ENCODE results near the gene FANK1.
"Not testable (repeated sequence)": the region's sequence is repeated elsewhere in the genome, so short reads cannot be mapped to it uniquely, and the experiment has no call there.

Gene FANK1

DNA sequence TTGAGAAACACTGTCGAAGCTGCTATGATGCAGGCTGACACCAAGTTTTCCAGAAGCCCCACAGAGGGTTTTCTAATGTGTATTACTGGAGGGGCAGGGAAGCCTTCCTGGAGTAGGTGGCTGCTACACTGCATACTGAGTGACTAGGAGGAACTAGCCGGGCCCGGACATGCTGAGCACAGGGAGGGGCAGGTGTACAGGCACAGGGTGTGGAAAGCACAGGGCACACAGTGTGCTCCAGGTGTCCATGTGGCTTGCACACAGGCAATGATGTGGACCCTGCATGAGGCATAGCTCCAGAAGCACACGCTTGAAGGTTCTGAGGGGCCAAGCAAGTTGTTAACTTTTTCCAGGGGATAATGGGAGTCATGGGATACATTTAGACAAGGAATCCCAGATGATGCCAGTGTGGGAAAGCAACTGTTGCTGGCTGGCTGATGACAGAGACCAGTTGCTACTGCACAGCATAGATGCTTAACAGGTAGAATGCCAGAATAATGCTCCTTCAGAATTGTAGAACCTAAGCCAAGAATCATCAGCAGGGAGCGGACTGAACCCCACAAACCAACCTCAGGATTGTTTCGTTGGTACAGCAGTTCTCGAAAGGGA, 29.8 kb upstream of the FANK1 start:
- no peaks in the 10 kb centered on the region for H3K4me1 ChIP-seq (ENCODE audit: control insufficient read depth, insufficient read depth, low read length)
- H3K9ac ChIP-seq (ENCODE audit: low read length): no peak overlapping the region
- no peaks in the 10 kb centered on the region for H3K9me3 ChIP-seq (ENCODE audit: control insufficient read depth, insufficient read depth, low read depth, low read length)
- no peak overlapping the region for H3K4me3 ChIP-seq (ENCODE audit: low read depth, low read length)
- peaks cover 19% of the 10 kb centered on the region for H3K36me3 ChIP-seq (ENCODE audit: control insufficient read depth, insufficient read depth, low read length)
- no peaks in the 10 kb centered on the region for H3K27me3 ChIP-seq (ENCODE audit: control insufficient read depth, insufficient read depth, low read length)
- no peak overlapping the region for H3K27ac ChIP-seq (ENCODE audit: low read depth, low read length)

DNA sequence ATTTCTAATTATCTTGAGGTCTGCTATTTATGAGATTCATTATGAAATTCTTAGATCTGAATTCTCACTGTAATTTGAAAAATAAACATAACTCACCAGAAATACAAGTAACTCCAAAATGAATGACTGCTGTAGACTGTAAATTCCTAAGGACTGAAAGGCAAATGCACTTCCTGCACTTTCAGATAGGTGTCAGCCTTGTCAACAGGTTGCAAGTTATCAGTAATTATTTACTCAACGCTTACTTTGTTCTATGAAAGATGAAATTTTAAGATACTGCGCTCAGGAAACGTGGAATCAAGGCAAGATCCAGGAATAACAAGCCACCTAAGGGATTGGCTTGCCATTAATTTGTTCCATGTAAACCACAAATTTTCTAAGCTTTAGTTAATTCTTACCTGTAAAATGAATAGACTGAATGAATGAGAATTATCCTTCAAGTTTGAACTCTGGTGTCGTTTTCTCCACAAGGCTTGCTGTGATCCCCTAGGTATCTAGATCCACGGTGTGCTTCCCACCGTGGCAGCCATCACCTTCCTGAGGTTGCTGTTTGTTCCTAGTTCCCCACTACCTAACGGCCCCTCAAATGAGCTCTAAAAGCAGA, 27.9 kb upstream of the FANK1 start:
- H3K27me3 ChIP-seq (ENCODE audit: control insufficient read depth, insufficient read depth, low read length): no peaks in the 10 kb centered on the region

DNA sequence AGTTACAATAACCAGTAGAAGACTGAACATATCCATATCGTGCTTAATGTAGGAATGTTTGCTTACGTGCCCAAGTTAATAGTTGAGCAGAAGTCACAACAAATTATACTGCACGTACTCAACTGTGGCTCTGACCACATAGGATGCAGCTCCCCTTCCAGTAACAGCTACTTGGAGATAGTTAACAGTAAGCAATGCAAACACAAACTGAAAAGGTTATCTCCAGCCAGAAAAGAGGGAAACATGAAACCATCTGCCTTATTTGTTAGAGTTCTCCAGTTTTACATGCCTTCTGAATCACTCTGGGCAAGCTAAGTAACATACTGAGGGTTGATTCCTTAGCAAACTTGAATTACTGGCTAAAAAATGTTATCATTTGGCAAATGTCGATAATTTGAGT, 25.0 kb upstream of the FANK1 start:
- no peak overlapping the region for H3K9ac ChIP-seq (ENCODE audit: low read length)
- H3K9me3 ChIP-seq (ENCODE audit: control insufficient read depth, insufficient read depth, low read depth, low read length): peaks cover 15% of the 10 kb centered on the region
- no peak overlapping the region for H3K4me3 ChIP-seq (ENCODE audit: low read depth, low read length)
- H3K27me3 ChIP-seq (ENCODE audit: control insufficient read depth, insufficient read depth, low read length): no peaks in the 10 kb centered on the region
- H3K4me1 ChIP-seq (ENCODE audit: control insufficient read depth, insufficient read depth, low read length): no peaks in the 10 kb centered on the region
- H3K27ac ChIP-seq (ENCODE audit: low read depth, low read length): no peak overlapping the region
- H3K36me3 ChIP-seq (ENCODE audit: control insufficient read depth, insufficient read depth, low read length): peaks cover 27% of the 10 kb centered on the region

More for the DNA sequence above, 27.9 kb upstream of the FANK1 start:
- Histone ChIP-seq H3K4me3 (ENCODE audit: low read depth, low read length) (no peak overlapping the region), H3K9me3 (ENCODE audit: control insufficient read depth, insufficient read depth, low read depth, low read length) (no peaks in the 10 kb centered on the region), H3K9ac (ENCODE audit: low read length) (no peak overlapping the region), H3K27ac (ENCODE audit: low read depth, low read length) (no peak overlapping the region), H3K36me3 (ENCODE audit: control insufficient read depth, insufficient read depth, low read length) (peaks cover 19% of the 10 kb centered on the region), H3K4me1 (ENCODE audit: control insufficient read depth, insufficient read depth, low read length) (no peaks in the 10 kb centered on the region)

DNA sequence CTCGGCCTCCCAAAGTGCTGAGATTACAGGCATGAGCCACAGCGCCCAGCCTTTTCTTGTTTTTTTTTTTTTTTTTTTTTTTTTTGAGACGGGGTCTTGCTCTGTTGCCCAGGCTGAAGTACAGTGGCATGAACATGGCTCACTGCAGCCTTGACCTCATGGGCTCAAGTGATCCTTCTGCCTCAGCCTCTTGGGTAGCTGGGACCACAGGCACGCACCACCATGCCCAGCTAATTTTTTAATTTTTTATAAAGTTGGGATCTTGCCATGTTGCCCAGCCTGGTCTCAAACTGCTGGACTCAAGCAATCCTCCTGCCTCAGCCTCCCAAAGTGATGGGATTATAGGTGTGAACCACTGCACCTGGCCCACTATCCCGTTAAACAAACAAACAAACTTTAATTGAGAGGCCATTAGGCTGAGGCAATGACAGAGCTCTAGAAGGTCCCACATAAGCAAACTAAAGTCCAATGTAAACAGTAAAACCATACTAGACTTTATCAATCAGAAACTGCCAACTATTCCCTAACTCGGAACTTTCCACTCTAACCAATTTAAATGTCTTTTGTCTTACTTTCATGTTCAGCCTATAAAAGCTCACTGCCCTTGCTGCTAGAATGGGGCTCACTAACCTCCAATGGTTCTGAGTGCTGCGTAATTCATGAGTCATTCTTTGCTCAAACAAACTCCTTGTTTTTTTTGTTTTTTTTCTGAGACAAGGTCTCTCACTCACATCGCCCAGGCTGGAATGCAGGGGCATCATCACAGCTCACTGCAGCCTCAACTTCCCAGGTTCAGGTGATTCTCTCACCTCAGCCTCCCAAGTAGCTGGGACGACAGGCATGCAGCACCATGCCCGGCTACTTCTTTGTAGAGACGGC, 17.2 kb upstream of the FANK1 start:
- no peak overlapping the region for H3K4me3 ChIP-seq (ENCODE audit: low read depth, low read length)
- H3K9ac ChIP-seq (ENCODE audit: low read length): no peak overlapping the region
- peaks cover 30% of the 10 kb centered on the region for H3K9me3 ChIP-seq (ENCODE audit: control insufficient read depth, insufficient read depth, low read depth, low read length)
- peaks cover 33% of the 10 kb centered on the region for H3K4me1 ChIP-seq (ENCODE audit: control insufficient read depth, insufficient read depth, low read length)
- H3K27me3 ChIP-seq (ENCODE audit: control insufficient read depth, insufficient read depth, low read length): no peaks in the 10 kb centered on the region
- H3K27ac ChIP-seq (ENCODE audit: low read depth, low read length): no peak overlapping the region
- peaks cover 36% of the 10 kb centered on the region for H3K36me3 ChIP-seq (ENCODE audit: control insufficient read depth, insufficient read depth, low read length)

DNA sequence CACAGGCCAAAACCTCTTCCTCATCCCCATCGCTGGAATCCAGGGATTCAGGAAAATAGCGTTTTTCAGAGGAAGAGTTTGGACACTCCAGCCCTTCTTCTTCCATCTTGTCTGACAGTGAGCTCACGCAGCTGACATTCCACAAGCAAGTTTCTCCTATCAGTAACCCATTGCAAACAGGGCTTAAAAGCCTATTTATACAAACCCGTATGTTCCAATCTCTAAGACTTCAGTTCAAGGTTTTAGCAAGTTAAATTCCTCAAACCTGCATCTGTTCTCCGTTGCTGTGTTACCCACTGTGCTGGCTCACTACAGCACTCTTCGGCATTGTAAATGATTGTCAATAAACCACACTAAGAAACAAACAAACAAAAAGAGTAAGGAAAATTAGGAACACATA, 15.6 kb upstream of the FANK1 start:
- no peaks in the 10 kb centered on the region for H3K27me3 ChIP-seq (ENCODE audit: control insufficient read depth, insufficient read depth, low read length)
- H3K9me3 ChIP-seq (ENCODE audit: control insufficient read depth, insufficient read depth, low read depth, low read length): peaks cover 21% of the 10 kb centered on the region
- no peak overlapping the region for H3K9ac ChIP-seq (ENCODE audit: low read length)
- peak overlapping the region; percentile 7 for H3K4me3 ChIP-seq (ENCODE audit: low read depth, low read length)
- peaks cover 26% of the 10 kb centered on the region for H3K36me3 ChIP-seq (ENCODE audit: control insufficient read depth, insufficient read depth, low read length)
- peaks cover 33% of the 10 kb centered on the region for H3K4me1 ChIP-seq (ENCODE audit: control insufficient read depth, insufficient read depth, low read length)
- H3K27ac ChIP-seq (ENCODE audit: low read depth, low read length): 0 out of 2 replicates have a peak overlapping the region, but pooled peaks have one; percentile 11

DNA sequence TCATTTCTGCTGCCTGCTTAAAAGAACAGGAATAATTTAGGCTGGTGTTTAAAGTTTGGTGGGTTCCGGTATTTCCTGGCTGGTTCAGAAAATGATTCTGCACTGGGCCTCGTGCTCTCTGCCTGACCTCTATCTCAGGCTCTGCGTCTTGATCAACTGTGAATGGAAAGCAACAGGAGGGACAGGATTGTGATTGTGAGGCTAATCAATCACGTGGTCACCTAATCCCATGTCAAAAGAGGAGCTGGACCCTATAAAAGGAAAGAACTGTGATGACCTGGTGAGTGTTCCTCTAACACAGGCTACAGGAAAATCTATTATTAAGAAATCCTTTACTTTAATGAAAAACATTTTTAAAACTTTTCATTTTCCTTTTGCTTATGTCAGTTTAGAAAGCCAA, 15.2 kb upstream of the FANK1 start, which contains the start of gene DHX32:
Gene DHX32 (minus strand): TSS at position 101 of the 400 bp plus-strand sequence. CDS start 468 bp downstream, outside the sequence.
- Histone ChIP-seq H3K36me3 (ENCODE audit: control insufficient read depth, insufficient read depth, low read length) (peaks cover 21% of the 10 kb centered on the region), H3K4me1 (ENCODE audit: control insufficient read depth, insufficient read depth, low read length) (peaks cover 33% of the 10 kb centered on the region), H3K27ac (ENCODE audit: low read depth, low read length) (0 out of 2 replicates have a peak within 1 kb of the TSS, but pooled peaks have one; percentile 11), H3K9me3 (ENCODE audit: control insufficient read depth, insufficient read depth, low read depth, low read length) (peaks cover 17% of the 10 kb centered on the region), H3K4me3 (ENCODE audit: low read depth, low read length) (peak within 1 kb of the TSS; percentile 7), H3K9ac (ENCODE audit: low read length) (no peak within 1 kb of the TSS), H3K27me3 (ENCODE audit: control insufficient read depth, insufficient read depth, low read length) (no peaks in the 10 kb centered on the region)

DNA sequence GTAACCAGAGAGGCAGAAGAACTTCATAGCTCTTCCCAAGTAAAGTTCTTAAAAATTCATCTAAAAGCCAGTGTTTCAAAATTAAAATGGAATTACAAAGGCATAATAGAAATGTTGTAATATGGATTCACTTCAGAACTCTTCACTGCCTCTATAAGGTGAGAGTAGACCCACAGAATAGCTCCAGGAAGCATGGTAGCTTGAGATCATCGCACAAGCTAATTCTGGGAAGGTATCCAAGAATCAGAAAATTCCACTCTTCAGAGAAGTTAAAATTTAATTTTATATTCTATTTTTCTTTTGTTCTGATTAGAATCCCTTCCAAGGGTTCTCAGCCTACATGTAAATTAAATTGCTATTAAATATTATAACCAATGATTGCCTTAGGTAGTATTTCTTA, 13.8 kb upstream of the FANK1 start:
- Histone ChIP-seq H3K27ac (ENCODE audit: low read depth, low read length) (no peak overlapping the region), H3K9me3 (ENCODE audit: control insufficient read depth, insufficient read depth, low read depth, low read length) (peaks cover 7% of the 10 kb centered on the region), H3K9ac (ENCODE audit: low read length) (no peak overlapping the region), H3K27me3 (ENCODE audit: control insufficient read depth, insufficient read depth, low read length) (no peaks in the 10 kb centered on the region), H3K4me3 (ENCODE audit: low read depth, low read length) (no peak overlapping the region), H3K4me1 (ENCODE audit: control insufficient read depth, insufficient read depth, low read length) (peaks cover 33% of the 10 kb centered on the region), H3K36me3 (ENCODE audit: control insufficient read depth, insufficient read depth, low read length) (peaks cover 8% of the 10 kb centered on the region; the same call in 1 of the 2 replicates)

DNA sequence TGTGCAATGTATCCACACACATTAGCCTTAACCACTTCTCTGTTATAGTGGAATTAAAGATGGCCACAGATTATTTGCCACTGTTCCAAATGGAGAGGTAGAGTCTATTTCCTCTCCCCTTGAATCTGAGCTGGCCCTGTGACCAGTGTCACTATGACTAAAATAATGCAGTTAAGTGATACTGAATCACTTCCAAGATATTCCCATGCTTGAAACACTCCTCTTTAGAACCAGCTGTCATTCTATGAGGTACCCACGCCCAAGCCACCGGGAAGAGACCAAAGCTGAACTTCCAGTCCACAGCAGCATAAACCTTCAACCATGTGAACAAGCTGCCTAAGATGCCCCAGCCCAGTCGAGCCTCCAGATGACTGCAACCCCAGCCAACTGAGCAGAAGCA, 13.2 kb upstream of the FANK1 start:
- Histone ChIP-seq H3K9me3 (ENCODE audit: control insufficient read depth, insufficient read depth, low read depth, low read length) (peaks cover 4% of the 10 kb centered on the region), H3K36me3 (ENCODE audit: control insufficient read depth, insufficient read depth, low read length) (0 out of 2 replicates have a peak, but pooled peaks cover 3% of the 10 kb centered on the region), H3K4me3 (ENCODE audit: low read depth, low read length) (no peak overlapping the region), H3K4me1 (ENCODE audit: control insufficient read depth, insufficient read depth, low read length) (peaks cover 33% of the 10 kb centered on the region), H3K27ac (ENCODE audit: low read depth, low read length) (no peak overlapping the region), H3K27me3 (ENCODE audit: control insufficient read depth, insufficient read depth, low read length) (no peaks in the 10 kb centered on the region), H3K9ac (ENCODE audit: low read length) (no peak overlapping the region)

DNA sequence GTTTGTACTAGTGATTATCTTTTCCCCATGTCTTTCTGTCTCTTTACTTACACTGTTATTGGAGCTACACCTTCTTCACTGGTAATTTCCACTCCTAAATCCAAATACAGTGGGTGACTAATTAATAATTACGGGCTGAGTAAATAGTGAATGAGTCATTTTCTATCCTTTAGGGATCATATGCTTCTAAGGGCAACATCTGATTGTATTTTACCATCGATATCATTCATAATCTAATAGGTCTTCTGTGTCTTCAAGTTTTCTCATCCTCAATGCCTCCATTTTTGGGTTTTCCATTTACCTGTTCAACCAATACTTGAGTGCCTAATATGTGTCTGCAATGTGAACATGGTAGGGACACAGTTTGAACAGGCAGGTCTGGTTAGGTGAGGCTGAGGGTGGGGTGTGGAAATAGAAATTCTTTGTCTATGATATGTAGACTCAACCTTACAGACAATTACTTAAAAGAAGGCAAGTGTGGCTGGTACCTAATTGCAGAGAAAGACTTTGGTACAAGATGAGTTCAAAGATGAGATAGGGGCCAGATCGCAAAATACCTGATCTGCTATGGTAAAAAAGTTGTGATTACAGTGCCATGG, 9.4 kb upstream of the FANK1 start:
- H3K36me3 ChIP-seq (ENCODE audit: control insufficient read depth, insufficient read depth, low read length): no peaks in the 10 kb centered on the region
- H3K4me1 ChIP-seq (ENCODE audit: control insufficient read depth, insufficient read depth, low read length): peaks cover 11% of the 10 kb centered on the region
- H3K27ac ChIP-seq (ENCODE audit: low read depth, low read length): no peak overlapping the region
- H3K27me3 ChIP-seq (ENCODE audit: control insufficient read depth, insufficient read depth, low read length): no peaks in the 10 kb centered on the region
- peaks cover 8% of the 10 kb centered on the region for H3K9me3 ChIP-seq (ENCODE audit: control insufficient read depth, insufficient read depth, low read depth, low read length)
- H3K9ac ChIP-seq (ENCODE audit: low read length): no peak overlapping the region
- H3K4me3 ChIP-seq (ENCODE audit: low read depth, low read length): no peak overlapping the region

DNA sequence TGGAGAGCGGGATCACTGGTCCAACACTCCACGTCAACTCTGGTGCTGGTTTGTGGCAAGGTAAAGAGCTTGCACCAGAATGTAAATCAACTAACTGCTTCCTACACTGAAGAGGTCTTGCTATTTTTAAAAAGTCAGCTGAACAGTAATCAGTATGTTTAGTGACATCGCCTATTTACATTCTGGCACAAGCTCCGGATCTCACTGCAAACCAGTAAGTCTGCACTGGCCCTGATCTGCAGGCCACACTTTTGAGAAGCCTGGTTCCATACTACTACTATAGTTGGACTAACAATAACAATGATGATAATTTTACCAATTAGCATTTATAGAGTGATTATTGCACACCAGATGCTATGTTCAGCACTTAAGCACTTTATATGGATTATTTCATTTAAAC, 6.9 kb upstream of the FANK1 start:
- not testable (repeated sequence) for H3K27ac ChIP-seq (ENCODE audit: low read depth, low read length); H3K4me3 ChIP-seq (ENCODE audit: low read depth, low read length); H3K9ac ChIP-seq (ENCODE audit: low read length); H3K27me3 ChIP-seq (ENCODE audit: control insufficient read depth, insufficient read depth, low read length); H3K36me3 ChIP-seq (ENCODE audit: control insufficient read depth, insufficient read depth, low read length)
- peaks cover 18% of the 10 kb centered on the region for H3K4me1 ChIP-seq (ENCODE audit: control insufficient read depth, insufficient read depth, low read length)
- H3K9me3 ChIP-seq (ENCODE audit: control insufficient read depth, insufficient read depth, low read depth, low read length): peaks cover 11% of the 10 kb centered on the region

All from HUES6 (cell line).